Keratinocyte (primary cell): ENCODE results near the gene TMED5. TPM values are rescaled to one million over a fixed set of nuclear protein-coding genes. Genes with fewer than 3 reads are reported as not detected.

Experiments
- DNase-seq: peaks from one replicate; pipeline ENCODE4 v3.0.0-alpha.2; 2011; ENCODE audit warnings: low read depth, missing footprints, low spot score
- FAIRE-seq: peaks from 2 replicates; lab custom pipeline; 2011; peaks lifted over from hg19 to GRCh38; lab: Jason Lieb, UNC
- H2AFZ ChIP-seq: 2 replicates; pipeline ENCODE4 v1.6.0; 2012; ENCODE audit warnings: low read length, control low read depth, inconsistent platforms; ENCODE audit not compliant: control insufficient read depth
- H3K27ac ChIP-seq: 2 replicates; pipeline ENCODE4 v1.5.1; 2011; ENCODE audit warnings: low read length; ENCODE audit not compliant: control insufficient read depth, insufficient read depth
- H3K27me3 ChIP-seq: 3 replicates; pipeline ENCODE4 v1.6.0; 2011; ENCODE audit warnings: low read length; ENCODE audit not compliant: control insufficient read depth, insufficient read depth; ENCODE audit errors: extremely low read depth
- H3K36me3 ChIP-seq, 2 experiments: 2 replicates in 1 of 2; 3 replicates in 1 of 2; pipeline ENCODE4 v1.5.1; 2011; ENCODE audit warnings: low read length in 2 of 2, mild to moderate bottlenecking in 1 of 2; ENCODE audit not compliant: control insufficient read depth in 2 of 2, insufficient read depth in 2 of 2; ENCODE audit errors: extremely low read depth in 1 of 2
- H3K4me1 ChIP-seq: 3 replicates; pipeline ENCODE4 v1.5.1; 2011; ENCODE audit warnings: low read length; ENCODE audit not compliant: control insufficient read depth, insufficient read depth; ENCODE audit errors: extremely low read depth
- H3K4me2 ChIP-seq: 3 replicates; pipeline ENCODE4 v1.6.0; 2011; ENCODE audit warnings: low read depth, low read length; ENCODE audit not compliant: control insufficient read depth, insufficient read depth; ENCODE audit errors: extremely low read depth
- H3K4me3 ChIP-seq, 3 experiments: fragments of 200-600 bp in 1 of 3; sonication (generic) in 1 of 3; 2 replicates in 2 of 3; 3 replicates in 1 of 3; pipeline ENCODE4 v1.5.1; 2011 to 2016; ENCODE audit warnings: low read length in 3 of 3, mild to moderate bottlenecking in 3 of 3, control low read depth in 2 of 3, inconsistent platforms in 1 of 3, low read depth in 1 of 3, mixed read lengths in 1 of 3, mixed run types in 1 of 3, moderate library complexity in 1 of 3; ENCODE audit not compliant: control insufficient read depth in 2 of 3, insufficient read depth in 2 of 3; ENCODE audit errors: extremely low read depth in 1 of 3
- H3K79me2 ChIP-seq: 2 replicates; pipeline ENCODE4 v1.6.0; 2012; ENCODE audit warnings: low read length; ENCODE audit not compliant: control insufficient read depth, insufficient read depth
- H3K9ac ChIP-seq: 3 replicates; pipeline ENCODE4 v1.6.0; 2011; ENCODE audit warnings: low read length; ENCODE audit not compliant: control insufficient read depth, insufficient read depth; ENCODE audit errors: extremely low read depth
- H3K9me1 ChIP-seq: 3 replicates; pipeline ENCODE4 v1.6.0; 2011; ENCODE audit warnings: low read length; ENCODE audit not compliant: control insufficient read depth, insufficient read depth; ENCODE audit errors: extremely low read depth
- H3K9me3 ChIP-seq: 2 replicates; pipeline ENCODE4 v1.5.1; 2012; ENCODE audit warnings: low read depth, low read length; ENCODE audit not compliant: control insufficient read depth
- H4K20me1 ChIP-seq: 3 replicates; pipeline ENCODE4 v1.6.0; 2011; ENCODE audit warnings: low read length; ENCODE audit not compliant: control insufficient read depth, insufficient read depth; ENCODE audit errors: extremely low read depth
- CTCF ChIP-seq, 3 experiments: IDR thresholded peaks in 1 of 3; conservative IDR thresholded peaks in 1 of 3; optimal IDR thresholded peaks in 1 of 3; 2 replicates in 2 of 3; 3 replicates in 1 of 3; pipeline versions ENCODE3 to v1.5.1; 2011; ENCODE audit warnings: low read length in 3 of 3, mild to moderate bottlenecking in 3 of 3, moderate library complexity in 2 of 3, control low read depth in 1 of 3, inconsistent platforms in 1 of 3; ENCODE audit not compliant: insufficient read depth in 2 of 3; ENCODE audit errors: extremely low read depth in 1 of 3
- EZH2 ChIP-seq: IDR thresholded peaks from one replicate; pipeline ENCODE4 v1.6.1; 2012; ENCODE audit warnings: inconsistent platforms, mild to moderate bottlenecking, low read length, moderate library complexity
- dilution Hi-C: fragments of 300-500 bp; cut with MboI; formaldehyde crosslinking; loops from one replicate; pipeline ENCODE4 v1.7.0; 2020; ENCODE audit warnings: low sequenced_read_pairs; ENCODE audit not compliant: extremely low pct_ligation_motif_present
- polyA plus RNA-seq, 5 experiments: library from polyadenylated mRNA; depleted of rRNA in 3 of 5; stranded (reverse) in 3 of 5; stranded (forward) in 1 of 5; unstranded in 1 of 5; fragments of >200 nt; gene quantifications; 1 replicate in 1 of 5; 2 replicates in 3 of 5; 3 replicates in 1 of 5; pipeline versions ENCODE4 v1.2.1 to v1.2.3, GENCODE V29; 2011 to 2012; ENCODE audit warnings: missing spikeins in 2 of 5, low read depth in 1 of 5, low replicate concordance in 1 of 5

Gene TMED5
- polyA plus RNA-seq, 1 donor (not counting 4 experiments of a cell fraction or from before 2014, with no cell fraction given) = 55.4 TPM

GRCh38 chr1:93151474-93151873, 28.7 kb downstream of the TMED5 start:
- peaks cover 8 to 21% of the 10 kb centered on the region in 2 experiments for H3K36me3 ChIP-seq
- H4K20me1 ChIP-seq = no peaks in the 10 kb centered on the region
- no peaks in the 10 kb centered on the region for H3K9me1 ChIP-seq
- H3K4me3 ChIP-seq = no peak overlapping the region
- dilution Hi-C loops = no loop called here
- FAIRE-seq (no peak), DNase-seq (no peak)
- TF ChIP-seq CTCF (optimal IDR thresholded peaks at IDR 0.05 in 1 of 3, IDR thresholded peaks at IDR 0.05 in 1 of 3, conservative IDR thresholded peaks at IDR 0.05 in 1 of 3; ENCODE audit: extremely low read depth in 1 of 3, insufficient read depth in 2 of 3, low read length in 3 of 3) (no peak), EZH2 (no peak)
- no peak overlapping the region for H2AFZ ChIP-seq
- H3K27me3 ChIP-seq = no peaks in the 10 kb centered on the region
- no peak overlapping the region for H3K4me2 ChIP-seq
- H3K9ac ChIP-seq = no peak overlapping the region
- H3K27ac ChIP-seq = no peak overlapping the region
- peaks cover 6% of the 10 kb centered on the region for H3K4me1 ChIP-seq
- no peaks in the 10 kb centered on the region for H3K79me2 ChIP-seq
- no peaks in the 10 kb centered on the region for H3K9me3 ChIP-seq

GRCh38 chr1:93150729-93151128, 29.5 kb downstream of the TMED5 start:
- Histone ChIP-seq H3K4me1 (peaks cover 4% of the 10 kb centered on the region), H2AFZ (no peak overlapping the region), H3K27me3 (no peaks in the 10 kb centered on the region), H3K4me3 (no peak overlapping the region), H3K9ac (no peak overlapping the region), H3K4me2 (no peak overlapping the region), H3K36me3 (peaks cover 7 to 21% of the 10 kb centered on the region in 2 experiments), H4K20me1 (no peaks in the 10 kb centered on the region), H3K9me1 (no peaks in the 10 kb centered on the region), H3K27ac (no peak overlapping the region), H3K79me2 (no peaks in the 10 kb centered on the region), H3K9me3 (no peaks in the 10 kb centered on the region)
- FAIRE-seq = no peak
- TF ChIP-seq CTCF (optimal IDR thresholded peaks at IDR 0.05 in 1 of 3, IDR thresholded peaks at IDR 0.05 in 1 of 3, conservative IDR thresholded peaks at IDR 0.05 in 1 of 3; ENCODE audit: extremely low read depth in 1 of 3, insufficient read depth in 2 of 3, low read length in 3 of 3) (no peak), EZH2 (no peak)
- dilution Hi-C loops = no loop called here
- DNase-seq = no peak
